ENCODE results near the gene RBM33. TPM values are rescaled to one million over a fixed set of nuclear protein-coding genes. Genes with fewer than 3 reads are reported as not detected.

RBM33 gene
- total and polyA plus RNA-seq, 7 donors = 11.6 to 49.3 (median 40.4) TPM

- Histone ChIP-seq H3K4me1 (peaks cover 19% of the 10 kb centered on the region), H3K27ac (no peak overlapping the region), H3K36me3 (ENCODE audit: insufficient read depth in 1 of 2, low read depth in 1 of 2) (no peaks in the 10 kb centered on the region), H3K4me3 (peak overlapping the region; percentile 32), H3K27me3 (ENCODE audit: insufficient read depth in 3 of 3, low read length in 2 of 3) (peaks cover 5 to 99% (median 70%) of the 10 kb centered on the region in 3 donors), H3K9me3 (no peaks in the 10 kb centered on the region)
- TF ChIP-seq, protein P1, sequence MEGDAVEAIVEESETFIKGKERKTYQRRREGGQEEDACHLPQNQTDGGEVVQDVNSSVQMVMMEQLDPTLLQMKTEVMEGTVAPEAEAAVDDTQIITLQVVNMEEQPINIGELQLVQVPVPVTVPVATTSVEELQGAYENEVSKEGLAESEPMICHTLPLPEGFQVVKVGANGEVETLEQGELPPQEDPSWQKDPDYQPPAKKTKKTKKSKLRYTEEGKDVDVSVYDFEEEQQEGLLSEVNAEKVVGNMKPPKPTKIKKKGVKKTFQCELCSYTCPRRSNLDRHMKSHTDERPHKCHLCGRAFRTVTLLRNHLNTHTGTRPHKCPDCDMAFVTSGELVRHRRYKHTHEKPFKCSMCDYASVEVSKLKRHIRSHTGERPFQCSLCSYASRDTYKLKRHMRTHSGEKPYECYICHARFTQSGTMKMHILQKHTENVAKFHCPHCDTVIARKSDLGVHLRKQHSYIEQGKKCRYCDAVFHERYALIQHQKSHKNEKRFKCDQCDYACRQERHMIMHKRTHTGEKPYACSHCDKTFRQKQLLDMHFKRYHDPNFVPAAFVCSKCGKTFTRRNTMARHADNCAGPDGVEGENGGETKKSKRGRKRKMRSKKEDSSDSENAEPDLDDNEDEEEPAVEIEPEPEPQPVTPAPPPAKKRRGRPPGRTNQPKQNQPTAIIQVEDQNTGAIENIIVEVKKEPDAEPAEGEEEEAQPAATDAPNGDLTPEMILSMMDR (IDR thresholded peaks at IDR 0.05) = no peak
- DNase-seq (no peak), ATAC-seq (no peak)
- intact Hi-C loops (cut with DNase I) = no loop called here
- WGBS, 3 donors = 1% methylated on average over 28 to 43 of the region's 43 CpGs
These were observed 165.0 kb downstream of the RBM33 start for GRCh38 chr7:155809332-155809946.

DNA sequence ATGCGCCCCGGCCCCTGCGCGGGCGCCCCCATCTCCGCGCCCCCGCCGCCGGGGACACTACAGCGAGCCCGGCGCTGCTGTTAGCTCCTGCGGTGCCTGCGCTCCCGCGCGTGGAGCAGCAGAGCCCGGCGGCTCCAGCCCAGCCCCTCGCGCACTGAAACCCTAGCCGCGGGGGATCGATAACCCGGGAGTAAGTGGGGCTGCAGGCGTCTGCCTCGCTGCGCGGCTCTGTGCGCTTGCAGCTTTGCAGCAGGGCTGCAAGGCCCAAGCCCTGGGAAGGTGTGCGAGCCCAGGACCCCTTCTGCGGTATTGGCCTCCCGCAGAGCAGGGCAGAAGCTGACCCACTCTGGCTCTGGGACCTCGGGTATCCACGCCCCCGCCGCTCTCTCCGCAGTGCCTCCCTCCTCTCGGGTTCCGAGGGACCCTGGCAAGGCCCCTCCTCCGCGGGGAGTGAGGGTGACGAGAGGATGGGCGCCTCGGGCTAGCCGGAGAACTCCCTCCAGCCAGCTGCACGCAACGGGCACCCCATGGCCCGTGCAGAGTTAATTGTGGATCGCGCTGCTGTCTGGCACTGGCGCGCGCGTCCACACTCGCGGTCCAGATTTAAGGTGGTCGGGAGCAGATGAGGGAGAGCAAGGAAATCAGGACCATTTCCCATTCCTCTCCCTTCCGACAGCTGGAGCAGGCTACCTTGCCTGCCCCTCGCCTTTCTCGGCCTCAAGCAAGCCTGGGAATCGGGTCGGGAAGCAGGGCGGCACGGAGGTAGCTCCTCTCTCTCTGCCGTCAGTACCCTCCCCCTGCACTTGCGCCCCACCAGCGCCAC, 165.7 kb downstream of the RBM33 start:
- H3K4me3 ChIP-seq = peak overlapping the region; percentile 32
- no peak for ATAC-seq
- peaks cover 17% of the 10 kb centered on the region for H3K4me1 ChIP-seq
- H3K27ac ChIP-seq = no peak overlapping the region
- TF ChIP-seq, protein P1 (IDR thresholded peaks at IDR 0.05) = no peak
- no peak for DNase-seq
- H3K9me3 ChIP-seq = no peaks in the 10 kb centered on the region
- peaks cover 5 to 95% (median 70%) of the 10 kb centered on the region in 3 donors for H3K27me3 ChIP-seq (ENCODE audit: insufficient read depth in 3 of 3, low read length in 2 of 3)
- WGBS, 3 donors = 1% methylated on average over 57 to 69 of the region's 69 CpGs
- H3K36me3 ChIP-seq (ENCODE audit: insufficient read depth in 1 of 2, low read depth in 1 of 2) = no peaks in the 10 kb centered on the region
- intact Hi-C loops (cut with DNase I) = no loop called here

- H3K36me3 ChIP-seq (ENCODE audit: insufficient read depth in 1 of 2, low read depth in 1 of 2) = no peaks in the 10 kb centered on the region
- H3K4me1 ChIP-seq = peaks cover 9% of the 10 kb centered on the region
- intact Hi-C loops (cut with DNase I) = no loop called here
- no peak overlapping the region for H3K4me3 ChIP-seq
- ATAC-seq (no peak), DNase-seq (no peak)
- 1 to 3% (median 2%) methylated on average over 21 of the region's 21 CpGs for WGBS, 3 donors
- no peaks in the 10 kb centered on the region for H3K9me3 ChIP-seq
- H3K27ac ChIP-seq = no peak overlapping the region
- H3K27me3 ChIP-seq (ENCODE audit: insufficient read depth in 3 of 3, low read length in 2 of 3) = peaks cover 5 to 94% (median 66%) of the 10 kb centered on the region in 3 donors
- TF ChIP-seq, protein P1 (IDR thresholded peaks at IDR 0.05) = no peak
These were observed 166.5 kb downstream of the RBM33 start for GRCh38 chr7:155810770-155811559.

GRCh38 chr7:155811560-155811894, 167.1 kb downstream of the RBM33 start:
- H3K27ac ChIP-seq = no peak overlapping the region
- no peak for DNase-seq
- no peaks in the 10 kb centered on the region for H3K9me3 ChIP-seq
- H3K4me3 ChIP-seq = no peak overlapping the region
- TF ChIP-seq, protein P1 (IDR thresholded peaks at IDR 0.05) = no peak
- H3K4me1 ChIP-seq = peaks cover 8% of the 10 kb centered on the region
- ATAC-seq = no peak
- WGBS, 3 donors = 0 to 1% (median 1%) methylated on average over 13 of the region's 13 CpGs
- no peaks in the 10 kb centered on the region for H3K36me3 ChIP-seq (ENCODE audit: insufficient read depth in 1 of 2, low read depth in 1 of 2)
- intact Hi-C loops (cut with DNase I) = no loop called here
- peaks cover 5 to 90% (median 63%) of the 10 kb centered on the region in 3 donors for H3K27me3 ChIP-seq (ENCODE audit: insufficient read depth in 3 of 3, low read length in 2 of 3)
